K562 (cell line): Measurements from ENCODE around the gene IL17A. TPM values are rescaled to one million over a fixed set of nuclear protein-coding genes. Genes with fewer than 3 reads are reported as not detected.

Source experiments
- ATAC-seq: fragments of 200-7000 bp; cut with Tn5 transposase; 3 replicates; pipeline ENCODE4 v1.9.1; 2020; ENCODE audit warnings: moderate library complexity
- BruUV-seq: library from RNA; stranded (reverse); fragments of 400-500 nt; replicated peaks from 2 replicates; lab custom pipeline; 2021; lab: Mats Ljungman, UMichigan
- CTCF ChIA-PET: fragments of 300-600 bp; formaldehyde crosslinking; extraction: SDS; loops from one replicate; lab custom pipeline; 2021; ENCODE audit warnings: low intra/inter-chr PET ratio; lab: Yijun Ruan, JAX
- POLR2A ChIA-PET: fragments of 300-600, 350-650 bp; sonication (Branson Sonifier 250); formaldehyde crosslinking; extraction: SDS; loops from one replicate; lab custom pipeline; 2021; ENCODE audit warnings: antibody characterized with exemption, inconsistent platforms; lab: Yijun Ruan, JAX
- DNase-seq, 4 experiments: peaks; one replicate each; pipeline versions ENCODE4 v3.0.0 to v3.0.0-alpha.2; 2011 to 2018; ENCODE audit warnings: low spot score in 3 of 4, mixed read lengths in 3 of 4; ENCODE audit errors: extremely low read depth in 1 of 4
- FAIRE-seq: peaks from 2 replicates; lab custom pipeline; 2011; peaks lifted over from hg19 to GRCh38; lab: Jason Lieb, UNC
- H2AFZ ChIP-seq: 2 replicates; pipeline ENCODE4 v1.6.0; 2011; ENCODE audit warnings: low read depth, low read length, control low read depth, inconsistent platforms
- H3K27ac ChIP-seq: fragments of 200-600 bp; 3 replicates; pipeline ENCODE4 v1.8.0; 2011; ENCODE audit warnings: low read depth, mild to moderate bottlenecking, control low read depth, inconsistent platforms, low read length, moderate library complexity, mixed read lengths; ENCODE audit errors: extremely low read depth
- H3K27me3 ChIP-seq, 2 experiments: fragments of 300-600 bp in 1 of 2; 2 replicates in 1 of 2; 3 replicates in 1 of 2; pipeline versions ENCODE4 v1.6.0 to v1.8.0; 2011; ENCODE audit warnings: inconsistent platforms in 2 of 2, low read length in 2 of 2, mild to moderate bottlenecking in 1 of 2, mixed read lengths in 1 of 2, moderate library complexity in 1 of 2; ENCODE audit not compliant: control insufficient read depth in 2 of 2, insufficient read depth in 2 of 2
- H3K36me3 ChIP-seq: fragments of 300-600 bp; 3 replicates; pipeline ENCODE4 v1.8.0; 2011; ENCODE audit warnings: mild to moderate bottlenecking, low read length, inconsistent platforms; ENCODE audit not compliant: control insufficient read depth, insufficient read depth
- H3K4me1 ChIP-seq, 2 experiments: fragments of 200-600 bp in 1 of 2; replicated peaks in 1 of 2; 2 replicates in 1 of 2; 3 replicates in 1 of 2; pipeline versions ENCODE4 v1.5.1 to v1.8.0; 2011; ENCODE audit warnings: inconsistent platforms in 2 of 2, low read length in 2 of 2, mild to moderate bottlenecking in 1 of 2, mixed read lengths in 1 of 2, moderate library complexity in 1 of 2; ENCODE audit not compliant: control insufficient read depth in 2 of 2, insufficient read depth in 2 of 2
- H3K4me2 ChIP-seq: 2 replicates; pipeline ENCODE4 v1.6.1; 2011; ENCODE audit warnings: low read length, control low read depth, inconsistent platforms, mixed read lengths; ENCODE audit not compliant: insufficient read depth
- H3K4me3 ChIP-seq: fragments of 200-600 bp; sonication (generic), shearing (Covaris generic); 2 replicates; pipeline ENCODE4 v1.5.1; 2016; ENCODE audit warnings: control low read depth, inconsistent platforms
- H3K79me2 ChIP-seq: fragments of 200-600 bp; 3 replicates; pipeline ENCODE4 v1.8.0; 2011; ENCODE audit warnings: low read length, inconsistent platforms; ENCODE audit not compliant: control insufficient read depth, insufficient read depth
- H3K9ac ChIP-seq, 2 experiments: 2 replicates each; pipeline versions ENCODE4 v1.6.0 to v1.6.1; 2011; ENCODE audit warnings: low read depth in 2 of 2, low read length in 2 of 2, control low read depth in 1 of 2, inconsistent platforms in 1 of 2, mild to moderate bottlenecking in 1 of 2, mixed read lengths in 1 of 2; ENCODE audit not compliant: insufficient read depth in 1 of 2
- H3K9me1 ChIP-seq: one replicate; pipeline ENCODE4 v1.6.0; 2011; ENCODE audit warnings: inconsistent platforms, mild to moderate bottlenecking, low read length, moderate library complexity; ENCODE audit not compliant: control insufficient read depth, insufficient read depth
- H3K9me3 ChIP-seq: replicated peaks from 2 replicates; pipeline ENCODE4 v1.5.1; 2011; ENCODE audit warnings: low read depth, low read length, inconsistent platforms; ENCODE audit not compliant: control insufficient read depth, insufficient read depth
- H4K20me1 ChIP-seq: replicated peaks from 2 replicates; pipeline ENCODE4 v1.6.1; 2011; ENCODE audit warnings: low read length, inconsistent platforms, mixed read lengths; ENCODE audit not compliant: control insufficient read depth, insufficient read depth
- ARHGAP35 ChIP-seq: fragments of 450-650 bp; IDR thresholded peaks from 2 replicates; pipeline ENCODE4 v1.6.1; 2018; ENCODE audit not compliant: partially characterized antibody
- BRD4 ChIP-seq: fragments of 200-600 bp; sonication (generic); IDR thresholded peaks from 2 replicates; pipeline ENCODE4 v1.6.1; 2017; ENCODE audit warnings: inconsistent platforms
- CHD1 ChIP-seq: fragments of 200-600 bp; sonication (generic); IDR thresholded peaks from one replicate; pipeline ENCODE4 v1.6.1; 2012; ENCODE audit warnings: mild to moderate bottlenecking, moderate library complexity, low read length, inconsistent platforms
- KLF1 ChIP-seq: fragments of 450-650 bp; IDR thresholded peaks from 2 replicates; pipeline ENCODE4 v1.6.1; 2016; ENCODE audit warnings: missing genetic modification characterization, missing compliant biosample characterization
- MEIS2 ChIP-seq: fragments of 450-650 bp; IDR thresholded peaks from 2 replicates; pipeline ENCODE4 v1.6.1; 2014; ENCODE audit warnings: mild to moderate bottlenecking; ENCODE audit not compliant: partially characterized antibody
- NCOA4 ChIP-seq: fragments of 450-650 bp; IDR thresholded peaks from 2 replicates; pipeline ENCODE4 v1.6.1; 2018; ENCODE audit warnings: mild to moderate bottlenecking; ENCODE audit not compliant: partially characterized antibody
- SRSF9 ChIP-seq: fragments of 200-400 bp; formaldehyde crosslinking; IDR thresholded peaks from 2 replicates; pipeline ENCODE4 v1.6.1; 2017; ENCODE audit warnings: low read depth, low read length, borderline replicate concordance
- XRCC4 ChIP-seq: IDR thresholded peaks from one replicate; pipeline ENCODE4 v1.6.1; 2011; ENCODE audit not compliant: insufficient read depth, insufficient read length; ENCODE audit errors: extremely low read depth
- ZNF121 ChIP-seq: sonication (generic); formaldehyde crosslinking; conservative IDR thresholded peaks from 2 replicates; pipeline ENCODE4 v1.8.0; 2022; ENCODE audit warnings: missing genetic modification reagents
- ZNF274 ChIP-seq: IDR thresholded peaks from 2 replicates; pipeline ENCODE4 v1.6.1; 2011; ENCODE audit warnings: low read depth, mild to moderate bottlenecking, low read length, moderate library complexity, borderline replicate concordance
- ZNF316 ChIP-seq: fragments of 450-650 bp; IDR thresholded peaks from 2 replicates; pipeline ENCODE4 v1.6.1; 2016
- ZNF79 ChIP-seq: fragments of 250-450 bp; sonication (Bioruptor Pico); IDR thresholded peaks from 2 replicates; pipeline ENCODE4 v1.4.0; 2020; ENCODE audit warnings: low read depth, mild to moderate bottlenecking, moderate library complexity
- WGBS: fragments of 100-300 bp; shearing (Covaris generic); methylation state at CpG from one replicate; pipeline ENCODE4 v1.1.6; 2016; ENCODE audit warnings: low coverage, mixed read lengths; ENCODE audit not compliant: insufficient coverage; ENCODE audit errors: missing lambda C conversion rate; 5-methylcytosine and 5-hydroxymethylcytosine counted together
- in situ Hi-C: fragments of 300-500 bp; cut with MboI; formaldehyde crosslinking; loops from 4 replicates; pipeline ENCODE4 v1.15.0; 2018; ENCODE audit warnings: inconsistent platforms, mixed read lengths
- intact Hi-C: fragments of 100-400 bp; cut with micrococcal nuclease; formaldehyde crosslinking; loops from 2 replicates; pipeline ENCODE4 v1.14.2; 2022
- polyA plus RNA-seq, 8 experiments: library from polyadenylated mRNA; depleted of rRNA in 4 of 8; stranded (reverse) in 5 of 8; unstranded in 3 of 8; fragments of >200 nt; fragmentation: Nextera tagmentation in 2 of 8; fragmentation: Illumina TruSeq in 1 of 8; extraction: Ambion mirVana in 2 of 8; extraction: Trizol in 1 of 8; gene quantifications; 2 replicates each; pipeline versions ENCODE4 v1.2.1 to v1.2.3, GENCODE V29; 2011 to 2014; ENCODE audit warnings: inconsistent platforms in 1 of 8, missing spikeins in 1 of 8
- total RNA-seq, 7 experiments: library from RNA; depleted of rRNA in 6 of 7; stranded (reverse); fragments of >200 nt in 6 of 7; fragmentation: Illumina TruSeq in 2 of 7; extraction: Trizol in 2 of 7; gene quantifications; 2 replicates each; pipeline versions ENCODE4 v1.2.1 to v1.2.3, GENCODE V29; 2011 to 2021; ENCODE audit warnings: low replicate concordance in 1 of 7
- TF ChIP-seq, protein P1 (sequence below): fragments of 450-650 bp; IDR thresholded peaks from 2 replicates; pipeline ENCODE4 v1.7.1; 2018; ENCODE audit warnings: mild to moderate bottlenecking, low read depth; ENCODE audit not compliant: partially characterized antibody
- TF ChIP-seq, protein P2 (sequence below): fragments of 250-450 bp; sonication (Bioruptor Pico); IDR thresholded peaks from 2 replicates; pipeline ENCODE4 v1.8.0; 2021; ENCODE audit warnings: moderate library complexity, mild to moderate bottlenecking, inconsistent platforms

The IL17A gene
- total and polyA plus RNA-seq, 9 of the 15 experiments (the other 6 are each of a cell fraction or from before 2014, with no cell fraction given): not detected

DNA sequence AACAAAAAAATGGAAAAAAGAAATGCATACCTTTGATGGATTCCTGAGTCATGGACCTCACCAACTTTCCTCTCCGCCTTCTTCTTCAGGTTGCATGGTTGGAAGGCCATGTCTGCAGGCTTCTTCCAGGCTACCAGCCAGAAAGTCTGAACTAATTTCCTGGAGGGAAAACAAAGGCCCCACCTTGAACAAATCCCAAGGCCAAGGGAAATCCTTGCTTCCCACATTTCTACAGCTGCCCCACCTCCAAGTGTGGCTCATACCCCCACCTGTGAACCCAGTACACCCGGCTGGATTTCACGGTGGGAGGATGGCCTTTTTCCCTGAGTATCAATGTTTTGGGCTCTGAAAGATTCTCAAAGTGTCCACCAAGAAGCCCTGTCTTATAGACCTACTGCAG is 22.4 kb downstream of the IL17A start:
- Histone ChIP-seq H3K9ac (no peak overlapping the region), H4K20me1 (no peaks in the 10 kb centered on the region), H3K27ac (no peak overlapping the region), H3K4me2 (no peak overlapping the region), H3K4me1 (no peaks in the 10 kb centered on the region), H3K4me3 (no peak overlapping the region), H3K9me3 (no peaks in the 10 kb centered on the region), H3K27me3 (no peaks in the 10 kb centered on the region), H3K79me2 (no peaks in the 10 kb centered on the region), H3K36me3 (no peaks in the 10 kb centered on the region), H2AFZ (no peak overlapping the region), H3K9me1 (no peaks in the 10 kb centered on the region)
- 0% methylated on average over 3 of the region's 3 CpGs for WGBS
- CTCF ChIA-PET: no interaction called here
- in situ Hi-C loops: no loop called here
- POLR2A ChIA-PET: no interaction called here
- ATAC-seq (no peak), FAIRE-seq (no peak), DNase-seq (no peak)
- TF ChIP-seq SRSF9 (no peak), BRD4 (no peak), ZNF79 (CRISPR knock-in tag) (no peak), ZNF274 (no peak), NCOA4 (no peak), MEIS2 (no peak)
- BruUV-seq: no TSS peak
- intact Hi-C loops: no loop called here

DNA sequence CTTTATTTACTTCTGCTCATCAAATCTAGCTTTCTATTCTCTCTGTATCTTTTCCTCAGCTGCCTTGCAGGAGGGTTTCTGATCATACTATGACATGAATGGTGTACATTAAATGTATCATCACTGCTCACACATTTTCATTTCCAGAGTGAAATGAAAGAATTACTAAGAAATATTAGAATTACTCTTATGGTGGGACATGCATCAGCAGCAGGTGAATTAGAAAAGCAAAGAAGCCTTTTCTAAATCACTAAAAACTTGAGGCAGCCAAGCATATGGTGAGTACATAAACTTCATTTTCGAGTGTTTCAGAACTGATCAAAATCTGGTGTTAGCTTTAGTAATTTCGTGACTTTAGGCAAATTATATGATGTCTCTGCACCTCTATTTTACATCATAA is 23.6 kb downstream of the IL17A start:
- 0% methylated on average over 2 of the region's 2 CpGs for WGBS
- Histone ChIP-seq H3K4me2 (no peak overlapping the region), H3K9ac (no peak overlapping the region), H3K36me3 (no peaks in the 10 kb centered on the region), H3K9me1 (no peaks in the 10 kb centered on the region), H3K4me1 (no peaks in the 10 kb centered on the region)
- ChIA-PET CTCF (no interaction called here), POLR2A (no interaction called here)
- no peak for ATAC-seq
- no peak for TF ChIP-seq ZNF316
- no peak for TF ChIP-seq ARHGAP35
- TF ChIP-seq, protein P1, sequence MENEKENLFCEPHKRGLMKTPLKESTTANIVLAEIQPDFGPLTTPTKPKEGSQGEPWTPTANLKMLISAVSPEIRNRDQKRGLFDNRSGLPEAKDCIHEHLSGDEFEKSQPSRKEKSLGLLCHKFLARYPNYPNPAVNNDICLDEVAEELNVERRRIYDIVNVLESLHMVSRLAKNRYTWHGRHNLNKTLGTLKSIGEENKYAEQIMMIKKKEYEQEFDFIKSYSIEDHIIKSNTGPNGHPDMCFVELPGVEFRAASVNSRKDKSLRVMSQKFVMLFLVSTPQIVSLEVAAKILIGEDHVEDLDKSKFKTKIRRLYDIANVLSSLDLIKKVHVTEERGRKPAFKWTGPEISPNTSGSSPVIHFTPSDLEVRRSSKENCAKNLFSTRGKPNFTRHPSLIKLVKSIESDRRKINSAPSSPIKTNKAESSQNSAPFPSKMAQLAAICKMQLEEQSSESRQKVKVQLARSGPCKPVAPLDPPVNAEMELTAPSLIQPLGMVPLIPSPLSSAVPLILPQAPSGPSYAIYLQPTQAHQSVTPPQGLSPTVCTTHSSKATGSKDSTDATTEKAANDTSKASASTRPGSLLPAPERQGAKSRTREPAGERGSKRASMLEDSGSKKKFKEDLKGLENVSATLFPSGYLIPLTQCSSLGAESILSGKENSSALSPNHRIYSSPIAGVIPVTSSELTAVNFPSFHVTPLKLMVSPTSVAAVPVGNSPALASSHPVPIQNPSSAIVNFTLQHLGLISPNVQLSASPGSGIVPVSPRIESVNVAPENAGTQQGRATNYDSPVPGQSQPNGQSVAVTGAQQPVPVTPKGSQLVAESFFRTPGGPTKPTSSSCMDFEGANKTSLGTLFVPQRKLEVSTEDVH: no peak
- no peak for TF ChIP-seq ZNF121 (CRISPR knock-in tag)
- no peak for TF ChIP-seq KLF1 (tag)
- no peak for TF ChIP-seq XRCC4
- no peak for TF ChIP-seq CHD1
- TF ChIP-seq, protein P2, sequence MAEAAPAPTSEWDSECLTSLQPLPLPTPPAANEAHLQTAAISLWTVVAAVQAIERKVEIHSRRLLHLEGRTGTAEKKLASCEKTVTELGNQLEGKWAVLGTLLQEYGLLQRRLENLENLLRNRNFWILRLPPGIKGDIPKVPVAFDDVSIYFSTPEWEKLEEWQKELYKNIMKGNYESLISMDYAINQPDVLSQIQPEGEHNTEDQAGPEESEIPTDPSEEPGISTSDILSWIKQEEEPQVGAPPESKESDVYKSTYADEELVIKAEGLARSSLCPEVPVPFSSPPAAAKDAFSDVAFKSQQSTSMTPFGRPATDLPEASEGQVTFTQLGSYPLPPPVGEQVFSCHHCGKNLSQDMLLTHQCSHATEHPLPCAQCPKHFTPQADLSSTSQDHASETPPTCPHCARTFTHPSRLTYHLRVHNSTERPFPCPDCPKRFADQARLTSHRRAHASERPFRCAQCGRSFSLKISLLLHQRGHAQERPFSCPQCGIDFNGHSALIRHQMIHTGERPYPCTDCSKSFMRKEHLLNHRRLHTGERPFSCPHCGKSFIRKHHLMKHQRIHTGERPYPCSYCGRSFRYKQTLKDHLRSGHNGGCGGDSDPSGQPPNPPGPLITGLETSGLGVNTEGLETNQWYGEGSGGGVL (CRISPR knock-in tag): no peak
- TF ChIP-seq, all 486 proteins: peak for 0
- in situ Hi-C loops: no loop called here
- Histone ChIP-seq H4K20me1 (no peaks in the 10 kb centered on the region), H3K79me2 (no peaks in the 10 kb centered on the region), H3K27ac (no peak overlapping the region), H3K9me3 (no peaks in the 10 kb centered on the region), H2AFZ (no peak overlapping the region), H3K4me3 (no peak overlapping the region), H3K27me3 (no peaks in the 10 kb centered on the region)
- DNase-seq (no peak), FAIRE-seq (no peak)
- BruUV-seq: no TSS peak
- intact Hi-C loops: no loop called here
